OCI-M2 (cell line): ENCODE results near the gene ITPR3.

Experiments
- DNase-seq: peaks from one replicate; lab custom pipeline; 2025; ENCODE audit not compliant: unreplicated experiment; lab: John Stamatoyannopoulos, UW

The ITPR3 gene

GRCh38 chr6:33664506-33665057, 43.5 kb downstream of the ITPR3 start:
- no peak for DNase-seq

GRCh38 chr6:33665957-33666356, 44.8 kb downstream of the ITPR3 start:
- DNase-seq = no peak

GRCh38 chr6:33667072-33667471, 46.0 kb downstream of the ITPR3 start:
- DNase-seq = no peak

- DNase-seq = no peak
Observed at GRCh38 chr6:33667776-33668175, 46.7 kb downstream of the ITPR3 start.

- DNase-seq = no peak
Observed at GRCh38 chr6:33668328-33668727, 47.2 kb downstream of the ITPR3 start.

- no peak for DNase-seq
Observed at GRCh38 chr6:33668914-33669313, 47.8 kb downstream of the ITPR3 start.

- no peak for DNase-seq
Observed at GRCh38 chr6:33670086-33670660, 49.1 kb downstream of the ITPR3 start.

- DNase-seq = no peak
Observed at GRCh38 chr6:33670971-33671743, 50.0 kb downstream of the ITPR3 start.

GRCh38 chr6:33671744-33672072, 50.6 kb downstream of the ITPR3 start:
- DNase-seq = no peak

- no peak for DNase-seq
Observed at GRCh38 chr6:33672808-33673207, 51.7 kb downstream of the ITPR3 start.

GRCh38 chr6:33673851-33674250, 52.7 kb downstream of the ITPR3 start:
- DNase-seq = no peak

- no peak for DNase-seq
Observed at GRCh38 chr6:33675968-33676367, 54.8 kb downstream of the ITPR3 start.

GRCh38 chr6:33676416-33677142, 55.5 kb downstream of the ITPR3 start:
- no peak for DNase-seq

GRCh38 chr6:33677143-33677660, 56.1 kb downstream of the ITPR3 start:
- DNase-seq = no peak

GRCh38 chr6:33677689-33678088, 56.6 kb downstream of the ITPR3 start:
- DNase-seq = no peak

- no peak for DNase-seq
Observed at GRCh38 chr6:33678233-33678931, 57.3 kb downstream of the ITPR3 start.

GRCh38 chr6:33678932-33679490, 57.9 kb downstream of the ITPR3 start:
- DNase-seq = no peak

- no peak for DNase-seq
Observed at GRCh38 chr6:33679761-33680160, 58.6 kb downstream of the ITPR3 start.

- no peak for DNase-seq
Observed at GRCh38 chr6:33682341-33682740, 61.2 kb downstream of the ITPR3 start.

- no peak for DNase-seq
Observed at GRCh38 chr6:33683051-33683571, 62.0 kb downstream of the ITPR3 start.
